Measurements from ENCODE around the gene KRTAP6-3.

Gene KRTAP6-3

GRCh38 chr21:30625449-30626165 is 33.4 kb downstream of the KRTAP6-3 start:
- no peak for DNase-seq

- no peak for DNase-seq
Observed at GRCh38 chr21:30628109-30628508, 35.9 kb downstream of the KRTAP6-3 start.

- no peak for DNase-seq
Observed at GRCh38 chr21:30629200-30629599, 37.0 kb downstream of the KRTAP6-3 start.

- no peak for DNase-seq
Observed at GRCh38 chr21:30634906-30635305, 42.7 kb downstream of the KRTAP6-3 start, which contains the start of gene KRTAP20-2. TSS of gene KRTAP20-2 (plus strand) at chr21:30635206. CDS start at chr21:30635264, 58 bp downstream.

- no peak for DNase-seq
Observed at GRCh38 chr21:30638686-30639085, 46.4 kb downstream of the KRTAP6-3 start.

GRCh38 chr21:30642564-30642963 is 50.3 kb downstream of the KRTAP6-3 start, which contains the start of gene KRTAP20-3:
TSS of gene KRTAP20-3 (plus strand) at chr21:30642864.
- no peak for DNase-seq
